Caco-2 (cell line): ENCODE data around the gene ACY1. TPM values are rescaled to one million over a fixed set of nuclear protein-coding genes. Genes with fewer than 3 reads are reported as not detected.

Experiments
- BruUV-seq: library from RNA; stranded (reverse); fragments of 400-500 nt; replicated peaks from 2 replicates; lab custom pipeline; 2021; lab: Mats Ljungman, UMichigan
- CTCF ChIA-PET: fragments of 300-600 bp; sonication (Branson Sonifier 250); formaldehyde crosslinking; loops from one replicate; lab custom pipeline; 2022; ENCODE audit warnings: antibody characterized with exemption; lab: Charles Lee
- POLR2A ChIA-PET: fragments of 300-600 bp; sonication (Branson Sonifier 250); formaldehyde crosslinking; loops from one replicate; lab custom pipeline; 2022; ENCODE audit warnings: antibody characterized with exemption; lab: Charles Lee
- DNase-seq, 2 experiments: peaks; one replicate each; pipeline versions ENCODE4 v3.0.0 to v3.0.0-alpha.2; 2020 to 2022
- H3K27me3 ChIP-seq: replicated peaks from 2 replicates; pipeline ENCODE4 v1.6.0; 2011; ENCODE audit warnings: low read length; ENCODE audit not compliant: control insufficient read depth, insufficient read depth
- H3K36me3 ChIP-seq: 2 replicates; pipeline ENCODE4 v1.5.1; 2011; ENCODE audit warnings: low read length; ENCODE audit not compliant: control insufficient read depth, insufficient read depth
- H3K4me1 ChIP-seq: fragments of 250-450 bp; sonication (Bioruptor Pico); 2 replicates; pipeline ENCODE4 v1.5.1; 2020; ENCODE audit warnings: mild to moderate bottlenecking
- H3K4me3 ChIP-seq: 2 replicates; pipeline ENCODE4 v1.5.1; 2011; ENCODE audit warnings: low read depth, mild to moderate bottlenecking, control low read depth, low read length
- H3K9me3 ChIP-seq: fragments of 250-450 bp; sonication (Bioruptor Pico); 2 replicates; pipeline ENCODE4 v1.5.1; 2020; ENCODE audit warnings: mild to moderate bottlenecking, moderate library complexity
- H3K27ac Mint-ChIP-seq: one replicate; pipeline ENCODE4 v1.8.0; 2022; ENCODE audit warnings: mixed read lengths; ENCODE audit not compliant: unreplicated experiment
- H3K27me3 Mint-ChIP-seq: one replicate; pipeline ENCODE4 v1.8.0; 2022; ENCODE audit warnings: mixed read lengths; ENCODE audit not compliant: insufficient read depth, unreplicated experiment
- H3K36me3 Mint-ChIP-seq: one replicate; pipeline ENCODE4 v1.8.0; 2022; ENCODE audit warnings: mild to moderate bottlenecking, mixed read lengths; ENCODE audit not compliant: insufficient read depth, unreplicated experiment
- H3K4me1 Mint-ChIP-seq: one replicate; pipeline ENCODE4 v1.8.0; 2022; ENCODE audit warnings: low read depth, mixed read lengths; ENCODE audit not compliant: unreplicated experiment
- H3K4me3 Mint-ChIP-seq: one replicate; pipeline ENCODE4 v1.8.0; 2022; ENCODE audit warnings: mild to moderate bottlenecking, moderate library complexity, mixed read lengths; ENCODE audit not compliant: unreplicated experiment
- H3K9me3 Mint-ChIP-seq: one replicate; pipeline ENCODE4 v1.8.0; 2022; ENCODE audit warnings: mixed read lengths; ENCODE audit not compliant: unreplicated experiment
- CTCF ChIP-seq, 2 experiments: fragments of 200-600 bp in 1 of 2; IDR thresholded peaks; 1 replicate in 1 of 2; 2 replicates in 1 of 2; pipeline versions ENCODE4 v1.5.1 to v1.8.0; 2011 to 2022; ENCODE audit warnings: antibody characterized with exemption in 1 of 2, control low read depth in 1 of 2, inconsistent platforms in 1 of 2, low read depth in 1 of 2, low read length in 1 of 2, mild to moderate bottlenecking in 1 of 2, moderate library complexity in 1 of 2; ENCODE audit not compliant: insufficient read depth in 1 of 2, severe bottlenecking in 1 of 2, unreplicated experiment in 1 of 2
- intact Hi-C: fragments of 100-400 bp; cut with micrococcal nuclease; formaldehyde crosslinking; loops from one replicate; pipeline ENCODE4 v1.10.0; 2022; ENCODE audit not compliant: unreplicated experiment
- total RNA-seq: library from RNA; stranded (reverse); gene quantifications from 2 replicates; pipeline ENCODE4 v1.2.3, GENCODE V29; 2022

Gene ACY1
- total RNA-seq, 1 experiment from 2014 or later, result 62.4 TPM

- Mint-ChIP-seq H3K4me3 (peak within 1 kb of the TSS; percentile 93), H3K4me1 (peaks cover 9% of the 10 kb centered on the region), H3K27ac (peak within 1 kb of the TSS; percentile 99), H3K36me3 (peaks cover 55% of the 10 kb centered on the region), H3K27me3 (no peaks in the 10 kb centered on the region), H3K9me3 (no peaks in the 10 kb centered on the region)
- Histone ChIP-seq H3K36me3 (peaks cover 8% of the 10 kb centered on the region), H3K27me3 (no peaks in the 10 kb centered on the region), H3K4me1 (peaks cover 18% of the 10 kb centered on the region), H3K9me3 (no peaks in the 10 kb centered on the region), H3K4me3 (peak within 1 kb of the TSS; percentile 60)
- ChIA-PET CTCF (interaction anchor here (0.6 to 1.1 kb wide), 6 partner anchors 13 to 295 kb away, joined by 3 to 14 read pairs (median 4); partner anchors contain the start of genes ACY1, DUSP7 and RRP9), POLR2A (interaction anchor here (0.5 to 1.9 kb wide), 11 partner anchors 9 to 1607 kb away, joined by 3 to 30 read pairs (median 7); partner anchors contain the start of genes ABHD14B, ACY1, POC1A and RRP9)
- intact Hi-C loops, result loop anchor here (1.0 to 2.0 kb wide), 2 partner anchors 12 to 53 kb away; partner anchors contain the start of genes ACY1 and PARP3
- no TSS peak for BruUV-seq
- peak; percentile 93 for DNase-seq
- no peak for TF ChIP-seq CTCF (IDR thresholded peaks at IDR 0.05; ENCODE audit: insufficient read depth in 1 of 2, low read depth in 1 of 2, low read length in 1 of 2, severe bottlenecking in 1 of 2, unreplicated experiment in 1 of 2)
Measured at GRCh38 chr3:51995346-51996163, 12.2 kb downstream of the ACY1 start, which contains the start of gene RPL29. Gene RPL29 (minus strand): TSS chr3:51995895. CDS start chr3:51995461, 434 bp downstream.

- H3K36me3 Mint-ChIP-seq, result peaks cover 38% of the 10 kb centered on the region
- ChIA-PET CTCF (interaction anchor here (1.3 to 1.4 kb wide), 2 partner anchors 18 to 56 kb away, joined by 3 to 4 read pairs; partner anchors contain the start of gene RRP9), POLR2A (no interaction called here)
- no peak overlapping the region for H3K27ac Mint-ChIP-seq
- no peak overlapping the region for H3K4me3 ChIP-seq
- DNase-seq, result no peak
- H3K4me1 Mint-ChIP-seq, result peaks cover 9% of the 10 kb centered on the region
- no peaks in the 10 kb centered on the region for H3K9me3 Mint-ChIP-seq
- H3K36me3 ChIP-seq, result peaks cover 8% of the 10 kb centered on the region
- H3K27me3 ChIP-seq, result no peaks in the 10 kb centered on the region
- H3K4me3 Mint-ChIP-seq, result no peak overlapping the region
- BruUV-seq, result no TSS peak
- no peaks in the 10 kb centered on the region for H3K27me3 Mint-ChIP-seq
- no peaks in the 10 kb centered on the region for H3K9me3 ChIP-seq
- TF ChIP-seq CTCF (IDR thresholded peaks at IDR 0.05; ENCODE audit: insufficient read depth in 1 of 2, low read depth in 1 of 2, low read length in 1 of 2, severe bottlenecking in 1 of 2, unreplicated experiment in 1 of 2), result no peak
- intact Hi-C loops, result loop anchor here (2.0 kb wide), 1 partner anchor 54 kb away; the partner anchor contains the start of gene PARP3
- peaks cover 18% of the 10 kb centered on the region for H3K4me1 ChIP-seq
Measured at GRCh38 chr3:51997172-51997571, 13.8 kb downstream of the ACY1 start.

- ChIA-PET POLR2A (no interaction called here), CTCF (interaction anchor here (0.7 to 1.4 kb wide), 4 partner anchors 15 to 58 kb away, joined by 3 to 5 read pairs (median 4); partner anchors contain the start of genes ACY1 and RRP9)
- Histone ChIP-seq H3K9me3 (no peaks in the 10 kb centered on the region), H3K4me3 (no peak overlapping the region), H3K36me3 (peaks cover 8% of the 10 kb centered on the region), H3K4me1 (peaks cover 18% of the 10 kb centered on the region), H3K27me3 (no peaks in the 10 kb centered on the region)
- no peaks in the 10 kb centered on the region for H3K27me3 Mint-ChIP-seq
- peak overlapping the region; percentile 45 for H3K27ac Mint-ChIP-seq
- intact Hi-C loops, result loop anchor here (2.0 kb wide), 2 partner anchors 23 to 55 kb away; partner anchors contain the start of genes ABHD14A, ABHD14B and PARP3
- H3K36me3 Mint-ChIP-seq, result peaks cover 29% of the 10 kb centered on the region
- H3K9me3 Mint-ChIP-seq, result no peaks in the 10 kb centered on the region
- TF ChIP-seq CTCF (IDR thresholded peaks at IDR 0.05; ENCODE audit: insufficient read depth in 1 of 2, low read depth in 1 of 2, low read length in 1 of 2, severe bottlenecking in 1 of 2, unreplicated experiment in 1 of 2), result no peak
- no TSS peak for BruUV-seq
- peaks cover 9% of the 10 kb centered on the region for H3K4me1 Mint-ChIP-seq
- peak; percentile 58 to 65 for DNase-seq
- peak overlapping the region; percentile 38 for H3K4me3 Mint-ChIP-seq
Measured at GRCh38 chr3:51997935-51998596, 14.7 kb downstream of the ACY1 start.
